Osteocyte (in vitro differentiated cells): ENCODE data around the gene OSGEPL1. TPM values are rescaled to one million over a fixed set of nuclear protein-coding genes. Genes with fewer than 3 reads are reported as not detected.

Source experiments
- DNase-seq: peaks from one replicate; pipeline ENCODE4 v3.0.0; 2021; ENCODE audit warnings: mixed read lengths; ENCODE audit not compliant: unreplicated experiment; ENCODE audit errors: extremely low spot score
- H3K27ac Mint-ChIP-seq: one replicate; pipeline ENCODE4 v1.8.0; 2021; ENCODE audit warnings: mild to moderate bottlenecking, mixed read lengths; ENCODE audit not compliant: unreplicated experiment
- H3K27me3 Mint-ChIP-seq: one replicate; pipeline ENCODE4 v1.8.0; 2021; ENCODE audit warnings: mixed read lengths; ENCODE audit not compliant: unreplicated experiment
- H3K36me3 Mint-ChIP-seq: one replicate; pipeline ENCODE4 v1.8.0; 2021; ENCODE audit warnings: mixed read lengths; ENCODE audit not compliant: unreplicated experiment
- H3K4me1 Mint-ChIP-seq: one replicate; pipeline ENCODE4 v1.8.0; 2021; ENCODE audit warnings: mixed read lengths; ENCODE audit not compliant: unreplicated experiment
- H3K4me3 Mint-ChIP-seq: one replicate; pipeline ENCODE4 v1.8.0; 2021; ENCODE audit warnings: mild to moderate bottlenecking, moderate library complexity, mixed read lengths; ENCODE audit not compliant: unreplicated experiment
- H3K9me3 Mint-ChIP-seq: one replicate; pipeline ENCODE4 v1.8.0; 2021; ENCODE audit warnings: mixed read lengths; ENCODE audit not compliant: unreplicated experiment
- total RNA-seq: library from RNA; stranded (reverse); gene quantifications from 2 replicates; pipeline ENCODE4 v1.2.1, GENCODE V29; 2021
- TF ChIP-seq, protein P1 (sequence below): fragments of 200-600 bp; sonication (generic); IDR thresholded peaks from 2 replicates; pipeline ENCODE4 v1.5.0; 2021; ENCODE audit warnings: antibody characterized with exemption, mild to moderate bottlenecking, moderate library complexity

Gene OSGEPL1
- total RNA-seq, 1 donor from 2014 or later: 10.0 TPM

DNA sequence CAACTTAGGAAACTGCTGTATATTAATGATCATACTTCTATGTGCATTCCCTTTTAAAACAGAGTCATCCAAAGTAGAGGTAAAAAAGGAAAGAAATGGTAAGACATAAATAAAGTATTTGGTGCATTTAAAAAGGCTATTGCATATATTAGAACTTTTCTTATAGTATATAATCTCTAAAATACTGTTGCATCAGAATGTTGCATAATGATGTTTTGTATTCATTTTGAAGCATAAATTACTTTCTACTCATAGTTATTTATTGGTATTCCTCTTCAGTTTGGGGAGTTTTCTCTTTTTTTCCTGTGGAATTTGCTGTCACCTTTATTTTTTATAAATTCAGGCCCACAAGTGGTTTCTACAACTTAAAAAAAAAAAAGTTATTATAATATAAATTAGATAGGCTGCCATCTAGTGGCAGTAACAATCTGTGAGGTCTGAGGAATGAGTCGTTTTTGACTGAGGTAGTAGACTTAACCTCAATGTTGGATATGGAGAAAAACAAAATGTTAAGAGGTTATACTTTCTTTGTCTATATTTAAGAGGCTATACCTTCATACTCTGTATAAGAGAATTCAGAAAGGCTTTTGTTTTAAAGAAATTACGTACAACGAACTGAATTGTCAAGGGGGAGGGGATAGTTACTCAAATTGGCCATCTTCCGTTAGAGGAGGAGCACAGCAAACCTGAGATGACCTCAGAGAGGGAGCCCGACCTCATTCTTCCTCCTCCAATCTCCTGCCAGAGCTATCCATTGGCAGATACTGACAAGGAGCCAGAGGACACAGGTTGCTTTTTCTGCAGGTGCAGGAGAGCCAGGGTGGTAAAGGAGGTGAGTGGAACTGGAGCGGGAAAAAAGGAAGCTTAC is 64.3 kb downstream of the OSGEPL1 start:
- no peaks in the 10 kb centered on the region for H3K9me3 Mint-ChIP-seq
- H3K27ac Mint-ChIP-seq: no peak overlapping the region
- no peaks in the 10 kb centered on the region for H3K27me3 Mint-ChIP-seq
- H3K36me3 Mint-ChIP-seq: peaks cover 2% of the 10 kb centered on the region
- TF ChIP-seq, protein P1, sequence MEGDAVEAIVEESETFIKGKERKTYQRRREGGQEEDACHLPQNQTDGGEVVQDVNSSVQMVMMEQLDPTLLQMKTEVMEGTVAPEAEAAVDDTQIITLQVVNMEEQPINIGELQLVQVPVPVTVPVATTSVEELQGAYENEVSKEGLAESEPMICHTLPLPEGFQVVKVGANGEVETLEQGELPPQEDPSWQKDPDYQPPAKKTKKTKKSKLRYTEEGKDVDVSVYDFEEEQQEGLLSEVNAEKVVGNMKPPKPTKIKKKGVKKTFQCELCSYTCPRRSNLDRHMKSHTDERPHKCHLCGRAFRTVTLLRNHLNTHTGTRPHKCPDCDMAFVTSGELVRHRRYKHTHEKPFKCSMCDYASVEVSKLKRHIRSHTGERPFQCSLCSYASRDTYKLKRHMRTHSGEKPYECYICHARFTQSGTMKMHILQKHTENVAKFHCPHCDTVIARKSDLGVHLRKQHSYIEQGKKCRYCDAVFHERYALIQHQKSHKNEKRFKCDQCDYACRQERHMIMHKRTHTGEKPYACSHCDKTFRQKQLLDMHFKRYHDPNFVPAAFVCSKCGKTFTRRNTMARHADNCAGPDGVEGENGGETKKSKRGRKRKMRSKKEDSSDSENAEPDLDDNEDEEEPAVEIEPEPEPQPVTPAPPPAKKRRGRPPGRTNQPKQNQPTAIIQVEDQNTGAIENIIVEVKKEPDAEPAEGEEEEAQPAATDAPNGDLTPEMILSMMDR: peak; percentile 76
- H3K4me3 Mint-ChIP-seq: no peak overlapping the region
- DNase-seq: no peak
- peaks cover 2% of the 10 kb centered on the region for H3K4me1 Mint-ChIP-seq

Other genes with a start within 250 kb of the OSGEPL1 start
- 10.8 and 11.4 TPM in 2 replicates for gene SLC40A1, start 182.0 kb downstream of the OSGEPL1 start, total RNA-seq
- gene ASNSD1, start 101.3 kb downstream of the OSGEPL1 start, total RNA-seq: 46.0 and 47.6 TPM in 2 replicates
- gene ANKAR, start 88.1 kb downstream of the OSGEPL1 start, total RNA-seq: 5.7 and 6.0 TPM in 2 replicates
- gene ORMDL1, start 21.5 kb upstream of the OSGEPL1 start, total RNA-seq: 63.7 and 71.9 TPM in 2 replicates
- 31.6 and 36.8 TPM in 2 replicates for gene PMS1, start 21.7 kb upstream of the OSGEPL1 start, total RNA-seq